ENCODE measurements around the gene ABCG8.

DNA sequence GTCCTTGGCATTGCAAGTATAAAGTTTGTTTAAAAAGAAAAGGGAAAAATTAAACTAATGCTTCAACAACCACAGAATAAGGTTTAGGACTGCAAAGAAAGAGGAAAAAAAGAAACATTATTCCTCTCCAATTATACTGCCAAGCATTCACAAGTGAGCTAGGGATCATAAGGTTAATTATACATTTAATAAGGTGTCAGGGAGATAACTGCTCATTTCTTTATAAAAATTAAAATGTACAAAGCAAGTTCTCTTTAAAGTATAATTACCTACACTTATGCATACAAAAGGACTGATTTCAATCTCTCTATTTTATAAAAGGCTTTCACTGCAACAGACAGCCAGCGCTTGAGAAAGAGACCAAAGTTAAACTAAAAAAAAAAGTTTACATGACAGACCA is 58.1 kb downstream of the ABCG8 start:
- no peak for TF ChIP-seq EZH2 (IDR thresholded peaks at IDR 0.05; ENCODE audit: borderline replicate concordance)
- no peak for TF ChIP-seq CTCF (IDR thresholded peaks at IDR 0.05; ENCODE audit: poor library complexity)

All from hepatocyte (in vitro differentiated cells).